ENCODE results near the gene EPHA3.

DNA sequence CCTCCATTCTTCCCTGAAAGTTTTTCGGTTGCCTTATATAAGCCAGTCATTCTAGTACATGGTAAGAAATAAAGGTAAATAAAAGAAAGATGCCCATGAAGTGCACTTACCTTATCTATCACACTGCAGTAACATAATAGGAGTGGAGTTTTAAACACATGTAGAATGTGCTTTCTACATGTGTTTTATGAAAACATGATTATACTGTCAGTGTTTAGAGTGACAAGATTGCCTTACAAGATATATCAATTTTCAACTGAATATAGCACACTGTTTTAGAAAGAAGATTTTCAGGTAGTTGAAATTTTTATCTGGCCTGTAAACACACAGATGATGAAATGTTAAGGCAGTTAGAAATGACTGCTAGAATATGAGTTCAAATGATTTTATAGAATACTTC, 219.6 kb downstream of the EPHA3 start:
- TF ChIP-seq, protein P1, sequence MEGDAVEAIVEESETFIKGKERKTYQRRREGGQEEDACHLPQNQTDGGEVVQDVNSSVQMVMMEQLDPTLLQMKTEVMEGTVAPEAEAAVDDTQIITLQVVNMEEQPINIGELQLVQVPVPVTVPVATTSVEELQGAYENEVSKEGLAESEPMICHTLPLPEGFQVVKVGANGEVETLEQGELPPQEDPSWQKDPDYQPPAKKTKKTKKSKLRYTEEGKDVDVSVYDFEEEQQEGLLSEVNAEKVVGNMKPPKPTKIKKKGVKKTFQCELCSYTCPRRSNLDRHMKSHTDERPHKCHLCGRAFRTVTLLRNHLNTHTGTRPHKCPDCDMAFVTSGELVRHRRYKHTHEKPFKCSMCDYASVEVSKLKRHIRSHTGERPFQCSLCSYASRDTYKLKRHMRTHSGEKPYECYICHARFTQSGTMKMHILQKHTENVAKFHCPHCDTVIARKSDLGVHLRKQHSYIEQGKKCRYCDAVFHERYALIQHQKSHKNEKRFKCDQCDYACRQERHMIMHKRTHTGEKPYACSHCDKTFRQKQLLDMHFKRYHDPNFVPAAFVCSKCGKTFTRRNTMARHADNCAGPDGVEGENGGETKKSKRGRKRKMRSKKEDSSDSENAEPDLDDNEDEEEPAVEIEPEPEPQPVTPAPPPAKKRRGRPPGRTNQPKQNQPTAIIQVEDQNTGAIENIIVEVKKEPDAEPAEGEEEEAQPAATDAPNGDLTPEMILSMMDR (IDR thresholded peaks at IDR 0.05): no peak
- no peak for TF ChIP-seq POLR2A (IDR thresholded peaks at IDR 0.05)
- no peak for TF ChIP-seq EP300 (IDR thresholded peaks at IDR 0.05)
- TF ChIP-seq POLR2AphosphoS5 (IDR thresholded peaks at IDR 0.05): no peak
